Breast epithelium (tissue), 3 donors: Measurements from ENCODE around the gene CCDC87.

Experiments
- POLR2A ChIP-seq: fragments of 450-650 bp; IDR thresholded peaks from one replicate; pipeline ENCODE4 v1.6.1; 2016; ENCODE audit warnings: antibody characterized with exemption, mild to moderate bottlenecking, moderate library complexity
- POLR2AphosphoS5 ChIP-seq, 3 donors: sonication (generic); formaldehyde crosslinking; IDR thresholded peaks; one replicate each; pipeline ENCODE4 v1.6.1; 2017; ENCODE audit warnings: antibody characterized with exemption in 3 of 3
- TF ChIP-seq, protein P1 (sequence below), 3 donors: fragments of 450-650 bp; IDR thresholded peaks; one replicate each; pipeline ENCODE4 v1.5.1; 2016 to 2017; ENCODE audit warnings: antibody characterized with exemption in 3 of 3, mild to moderate bottlenecking in 3 of 3, moderate library complexity in 3 of 3

DNA sequence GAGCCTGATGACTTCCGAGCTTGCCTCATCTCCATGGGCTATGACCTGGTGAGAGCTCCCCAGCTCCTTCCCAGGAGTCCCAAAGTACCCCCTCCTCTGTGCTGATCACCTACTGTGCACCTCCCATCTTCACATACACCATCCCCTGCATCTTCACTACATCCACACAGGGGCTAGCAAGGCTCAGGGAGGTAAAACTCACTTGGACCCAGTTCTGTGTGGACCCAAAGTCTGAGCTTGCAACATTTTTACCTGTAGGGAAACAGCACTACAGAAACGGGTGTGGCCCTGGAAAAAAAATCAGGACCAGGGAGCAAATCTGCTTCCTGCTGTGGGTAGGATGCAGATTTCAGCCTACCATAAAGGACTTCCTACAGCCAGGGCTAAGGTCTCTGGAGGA is 30.6 kb downstream of the CCDC87 start:
- TF ChIP-seq, protein P1, sequence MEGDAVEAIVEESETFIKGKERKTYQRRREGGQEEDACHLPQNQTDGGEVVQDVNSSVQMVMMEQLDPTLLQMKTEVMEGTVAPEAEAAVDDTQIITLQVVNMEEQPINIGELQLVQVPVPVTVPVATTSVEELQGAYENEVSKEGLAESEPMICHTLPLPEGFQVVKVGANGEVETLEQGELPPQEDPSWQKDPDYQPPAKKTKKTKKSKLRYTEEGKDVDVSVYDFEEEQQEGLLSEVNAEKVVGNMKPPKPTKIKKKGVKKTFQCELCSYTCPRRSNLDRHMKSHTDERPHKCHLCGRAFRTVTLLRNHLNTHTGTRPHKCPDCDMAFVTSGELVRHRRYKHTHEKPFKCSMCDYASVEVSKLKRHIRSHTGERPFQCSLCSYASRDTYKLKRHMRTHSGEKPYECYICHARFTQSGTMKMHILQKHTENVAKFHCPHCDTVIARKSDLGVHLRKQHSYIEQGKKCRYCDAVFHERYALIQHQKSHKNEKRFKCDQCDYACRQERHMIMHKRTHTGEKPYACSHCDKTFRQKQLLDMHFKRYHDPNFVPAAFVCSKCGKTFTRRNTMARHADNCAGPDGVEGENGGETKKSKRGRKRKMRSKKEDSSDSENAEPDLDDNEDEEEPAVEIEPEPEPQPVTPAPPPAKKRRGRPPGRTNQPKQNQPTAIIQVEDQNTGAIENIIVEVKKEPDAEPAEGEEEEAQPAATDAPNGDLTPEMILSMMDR (IDR thresholded peaks at IDR 0.05), result no peak
- TF ChIP-seq POLR2AphosphoS5 (IDR thresholded peaks at IDR 0.05), result no peak
- TF ChIP-seq POLR2A, result no peak
